Measurements from ENCODE around the gene TNNT3. TPM values are rescaled to one million over a fixed set of nuclear protein-coding genes. Genes with fewer than 3 reads are reported as not detected.

TNNT3 gene
- total and polyA plus RNA-seq, 11 donors = 17.1 to 84.5 (median 46.4) TPM

GRCh38 chr11:1924181-1924580 lies 4.7 kb downstream of the TNNT3 start:
- DNase-seq (peak in 2 of 5 donors; percentile 10 to 52), ATAC-seq (no peak)
- WGBS, 4 donors = 81 to 88% (median 83%) methylated on average over 17 of the region's 17 CpGs
- no peak overlapping the region for H3K4me3 ChIP-seq
- no peaks in the 10 kb centered on the region for H3K27me3 ChIP-seq
- no peaks in the 10 kb centered on the region for H3K9me3 ChIP-seq
- TF ChIP-seq CTCF (IDR thresholded peaks at IDR 0.05) (no peak), POLR2A (IDR thresholded peaks at IDR 0.05) (no peak)
- intact Hi-C loops (cut with DNase I) = loop anchor here in 2 of 10 donors (10.0 kb wide), 2 partner anchors 79 to 229 kb away; partner anchors contain the start of gene KRTAP5-6 (in 1 of the 2)
- H3K36me3 ChIP-seq = no peaks in the 10 kb centered on the region
- peaks cover 4 to 81% (median 46%) of the 10 kb centered on the region in 12 donors for H3K4me1 ChIP-seq
- peak overlapping the region in 8 of 12 donors; percentile 30 to 93 (median 78) for H3K27ac ChIP-seq

- H3K27me3 ChIP-seq = no peaks in the 10 kb centered on the region
- no peak for TF ChIP-seq CTCF (IDR thresholded peaks at IDR 0.05)
- TF ChIP-seq POLR2A (IDR thresholded peaks at IDR 0.05) = no peak
- peaks cover 4 to 74% (median 39%) of the 10 kb centered on the region in 12 donors for H3K4me1 ChIP-seq
- no peak for ATAC-seq
- intact Hi-C loops (cut with DNase I) = loop anchor here in 2 of 10 donors (5.0 to 10.0 kb wide), 3 partner anchors 43 to 230 kb away; partner anchors contain the start of gene KRTAP5-6 (in 1 of the 2)
- WGBS, 4 donors = 75 to 85% (median 82%) methylated on average over 18 to 21 of the region's 21 CpGs
- peak in 1 of 5 donors; percentile 46 for DNase-seq
- H3K27ac ChIP-seq = peak overlapping the region in 9 of 12 donors; percentile 8 to 93 (median 72)
- H3K4me3 ChIP-seq = no peak overlapping the region
- no peaks in the 10 kb centered on the region for H3K36me3 ChIP-seq
- no peaks in the 10 kb centered on the region for H3K9me3 ChIP-seq
Observed at GRCh38 chr11:1924646-1925372, 5.3 kb downstream of the TNNT3 start.

- Histone ChIP-seq H3K9me3 (no peaks in the 10 kb centered on the region), H3K4me3 (no peak overlapping the region), H3K36me3 (no peaks in the 10 kb centered on the region), H3K27me3 (no peaks in the 10 kb centered on the region), H3K27ac (peak overlapping the region in 10 of 12 donors; percentile 65 to 91 (median 73)), H3K4me1 (peaks cover 4 to 74% (median 39%) of the 10 kb centered on the region in 12 donors)
- DNase-seq (peak in 1 of 5 donors; percentile 48), ATAC-seq (no peak)
- WGBS, 4 donors = 91 to 92% (median 91%) methylated on average over 9 to 23 of the region's 23 CpGs
- intact Hi-C loops (cut with DNase I) = loop anchor here in 2 of 10 donors (5.0 to 10.0 kb wide), 3 partner anchors 43 to 231 kb away; partner anchors contain the start of gene KRTAP5-6 (in 1 of the 2)
- no peak for TF ChIP-seq POLR2A (IDR thresholded peaks at IDR 0.05)
- no peak for TF ChIP-seq CTCF (IDR thresholded peaks at IDR 0.05)
Observed at GRCh38 chr11:1925373-1926155, 6.1 kb downstream of the TNNT3 start.

Data from heart left ventricle (tissue), 16 donors.